KMS-11 (cell line): Measurements from ENCODE around the gene SLC9A9.

ENCODE experiments used
- H2AFZ ChIP-seq: fragments of 200-600 bp; sonication (generic); 2 replicates; pipeline ENCODE4 v1.6.1; 2016; ENCODE audit warnings: antibody characterized with exemption, mixed run types, low read depth
- H3K27ac ChIP-seq: fragments of 200-600 bp; sonication (generic); 2 replicates; pipeline ENCODE4 v1.6.1; 2016; ENCODE audit warnings: mild to moderate bottlenecking, mixed run types
- H3K27me3 ChIP-seq: fragments of 200-600 bp; sonication (generic); 2 replicates; pipeline ENCODE4 v1.6.1; 2017; ENCODE audit warnings: mild to moderate bottlenecking, low read depth, mixed run types, moderate library complexity; ENCODE audit not compliant: insufficient read depth
- H3K36me3 ChIP-seq: fragments of 200-600 bp; sonication (generic); 2 replicates; pipeline ENCODE4 v1.6.1; 2017; ENCODE audit warnings: mild to moderate bottlenecking, mixed run types; ENCODE audit not compliant: insufficient read depth
- H3K4me1 ChIP-seq: fragments of 200-600 bp; sonication (generic); 2 replicates; pipeline ENCODE4 v1.6.1; 2016; ENCODE audit warnings: mild to moderate bottlenecking, low read depth, mixed run types; ENCODE audit not compliant: poor library complexity, severe bottlenecking
- H3K4me2 ChIP-seq: fragments of 200-600 bp; sonication (generic); 2 replicates; pipeline ENCODE4 v1.7.0; 2016; ENCODE audit warnings: mild to moderate bottlenecking, mixed run types
- H3K4me3 ChIP-seq: fragments of 200-600 bp; sonication (generic); IDR thresholded peaks from 2 replicates; pipeline ENCODE4 v1.6.1; 2017; ENCODE audit warnings: low read depth, low read length, mixed read lengths; ENCODE audit not compliant: insufficient read depth
- H3K79me2 ChIP-seq: fragments of 200-600 bp; sonication (generic); 2 replicates; pipeline ENCODE4 v1.6.1; 2016; ENCODE audit warnings: low read depth, mixed run types; ENCODE audit not compliant: insufficient read depth
- H3K9ac ChIP-seq: fragments of 200-600 bp; sonication (generic); 2 replicates; pipeline ENCODE4 v1.6.1; 2016; ENCODE audit warnings: mild to moderate bottlenecking, mixed run types
- H4K20me1 ChIP-seq: fragments of 200-600 bp; sonication (generic); 2 replicates; pipeline ENCODE4 v1.6.1; 2016; ENCODE audit warnings: mild to moderate bottlenecking, mixed run types; ENCODE audit not compliant: insufficient read depth
- TF ChIP-seq, protein P1 (sequence below): fragments of 200-600 bp; sonication (generic); conservative IDR thresholded peaks from 2 replicates; pipeline ENCODE4 v1.6.1; 2017; ENCODE audit warnings: low read depth, mild to moderate bottlenecking, antibody characterized with exemption, low read length, moderate library complexity, mixed read lengths

SLC9A9 gene

DNA sequence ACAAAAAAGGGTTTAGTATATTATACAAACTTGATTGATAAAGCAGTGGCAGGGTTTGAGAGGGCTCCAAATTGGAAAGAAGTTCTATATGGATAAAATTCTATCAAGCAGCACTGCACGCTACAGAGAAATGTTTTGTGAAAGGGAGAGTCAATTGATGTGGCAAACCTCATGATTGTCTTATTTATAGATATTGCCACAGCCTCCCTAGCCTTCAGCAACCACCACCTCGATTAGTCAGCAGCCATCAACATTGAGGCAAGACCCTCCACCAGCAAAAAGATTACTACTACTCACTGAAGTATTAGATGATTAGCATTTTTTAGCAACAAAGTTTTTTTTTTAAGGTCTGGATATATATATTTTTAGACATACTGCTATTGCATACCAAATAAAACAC lies 432.0 kb downstream of the SLC9A9 start:
- TF ChIP-seq, protein P1, sequence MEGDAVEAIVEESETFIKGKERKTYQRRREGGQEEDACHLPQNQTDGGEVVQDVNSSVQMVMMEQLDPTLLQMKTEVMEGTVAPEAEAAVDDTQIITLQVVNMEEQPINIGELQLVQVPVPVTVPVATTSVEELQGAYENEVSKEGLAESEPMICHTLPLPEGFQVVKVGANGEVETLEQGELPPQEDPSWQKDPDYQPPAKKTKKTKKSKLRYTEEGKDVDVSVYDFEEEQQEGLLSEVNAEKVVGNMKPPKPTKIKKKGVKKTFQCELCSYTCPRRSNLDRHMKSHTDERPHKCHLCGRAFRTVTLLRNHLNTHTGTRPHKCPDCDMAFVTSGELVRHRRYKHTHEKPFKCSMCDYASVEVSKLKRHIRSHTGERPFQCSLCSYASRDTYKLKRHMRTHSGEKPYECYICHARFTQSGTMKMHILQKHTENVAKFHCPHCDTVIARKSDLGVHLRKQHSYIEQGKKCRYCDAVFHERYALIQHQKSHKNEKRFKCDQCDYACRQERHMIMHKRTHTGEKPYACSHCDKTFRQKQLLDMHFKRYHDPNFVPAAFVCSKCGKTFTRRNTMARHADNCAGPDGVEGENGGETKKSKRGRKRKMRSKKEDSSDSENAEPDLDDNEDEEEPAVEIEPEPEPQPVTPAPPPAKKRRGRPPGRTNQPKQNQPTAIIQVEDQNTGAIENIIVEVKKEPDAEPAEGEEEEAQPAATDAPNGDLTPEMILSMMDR = no peak
- Histone ChIP-seq H3K27me3 (no peaks in the 10 kb centered on the region), H3K4me3 (no peak overlapping the region), H3K4me1 (peaks cover 1% of the 10 kb centered on the region), H3K9ac (no peak overlapping the region), H3K4me2 (no peak overlapping the region), H3K27ac (no peak overlapping the region), H4K20me1 (no peaks in the 10 kb centered on the region), H2AFZ (no peak overlapping the region), H3K79me2 (no peaks in the 10 kb centered on the region), H3K36me3 (no peaks in the 10 kb centered on the region)

GRCh38 chr3:143414571-143415253 lies 433.6 kb downstream of the SLC9A9 start:
- Histone ChIP-seq H3K4me3 (no peak overlapping the region), H3K9ac (no peak overlapping the region)

GRCh38 chr3:143413372-143413771 lies 434.9 kb downstream of the SLC9A9 start:
- Histone ChIP-seq H3K27ac (no peak overlapping the region), H2AFZ (no peak overlapping the region), H3K79me2 (no peaks in the 10 kb centered on the region), H3K4me1 (no peaks in the 10 kb centered on the region), H3K4me3 (no peak overlapping the region), H3K9ac (no peak overlapping the region), H3K36me3 (no peaks in the 10 kb centered on the region), H4K20me1 (no peaks in the 10 kb centered on the region), H3K4me2 (no peak overlapping the region), H3K27me3 (no peaks in the 10 kb centered on the region)
- TF ChIP-seq, protein P1 = no peak

More at GRCh38 chr3:143414571-143415253, 433.6 kb downstream of the SLC9A9 start:
- TF ChIP-seq, protein P1 = no peak
- H4K20me1 ChIP-seq = no peaks in the 10 kb centered on the region
- no peaks in the 10 kb centered on the region for H3K4me1 ChIP-seq
- H3K27ac ChIP-seq = no peak overlapping the region
- H3K36me3 ChIP-seq = no peaks in the 10 kb centered on the region
- no peaks in the 10 kb centered on the region for H3K79me2 ChIP-seq
- H3K27me3 ChIP-seq = no peaks in the 10 kb centered on the region
- H2AFZ ChIP-seq = no peak overlapping the region
- no peak overlapping the region for H3K4me2 ChIP-seq

DNA sequence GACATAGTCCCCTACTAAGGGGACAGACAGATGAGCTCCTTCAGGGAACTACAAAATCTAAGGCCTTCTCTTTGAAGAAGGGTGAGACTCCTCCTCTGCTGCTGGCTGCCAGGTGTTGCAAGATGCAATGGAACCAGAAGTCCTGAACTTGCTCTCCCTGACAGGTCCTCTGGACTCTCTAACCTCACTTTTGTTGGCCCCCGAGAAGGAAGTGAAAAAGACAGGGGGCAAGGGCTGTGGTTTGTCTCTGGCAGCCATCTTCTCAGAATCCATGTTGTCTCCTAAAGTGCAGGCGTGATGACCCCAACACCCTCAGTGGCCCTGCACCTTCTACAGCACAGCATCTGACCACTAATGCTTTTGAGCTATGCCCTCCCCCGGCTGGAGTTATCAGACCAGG lies 436.2 kb downstream of the SLC9A9 start:
- Histone ChIP-seq H3K4me1 (no peaks in the 10 kb centered on the region), H3K79me2 (no peaks in the 10 kb centered on the region), H3K4me3 (no peak overlapping the region), H2AFZ (no peak overlapping the region), H3K27ac (no peak overlapping the region), H4K20me1 (no peaks in the 10 kb centered on the region), H3K27me3 (no peaks in the 10 kb centered on the region), H3K9ac (no peak overlapping the region), H3K36me3 (no peaks in the 10 kb centered on the region), H3K4me2 (no peak overlapping the region)
- TF ChIP-seq, protein P1 = no peak
